K562 (cell line): ENCODE measurements around the gene APC. TPM values are rescaled to one million over a fixed set of nuclear protein-coding genes. Genes with fewer than 3 reads are reported as not detected.
A peak's percentile ranks its signal among the peaks of the same experiment; 100 is the strongest.

Experiments
- ARHGAP35 ChIP-seq: fragments of 450-650 bp; IDR thresholded peaks from 2 replicates; pipeline ENCODE4 v1.6.1; 2018; ENCODE audit not compliant: partially characterized antibody
- ARID2 ChIP-seq: fragments of 450-650 bp; IDR thresholded peaks from 2 replicates; pipeline ENCODE4 v1.6.1; 2017; ENCODE audit warnings: antibody characterized with exemption, mild to moderate bottlenecking
- BCL6 ChIP-seq: fragments of 250-450 bp; sonication (Bioruptor Pico); IDR thresholded peaks from 2 replicates; pipeline ENCODE4 v1.4.0; 2020
- BMI1 ChIP-seq: fragments of 150-350 bp; IDR thresholded peaks from 2 replicates; pipeline ENCODE4 v1.6.1; 2014; ENCODE audit warnings: low read length
- CHD1 ChIP-seq: fragments of 200-600 bp; sonication (generic); IDR thresholded peaks from one replicate; pipeline ENCODE4 v1.6.1; 2012; ENCODE audit warnings: mild to moderate bottlenecking, moderate library complexity, low read length, inconsistent platforms
- E2F3 ChIP-seq: fragments of 250-450 bp; sonication (Bioruptor Pico); IDR thresholded peaks from 2 replicates; pipeline ENCODE4 v1.4.0; 2020; ENCODE audit warnings: mild to moderate bottlenecking
- ELF2 ChIP-seq: fragments of 250-450 bp; sonication (Bioruptor Pico); IDR thresholded peaks from 2 replicates; pipeline ENCODE4 v1.5.0; 2021; ENCODE audit warnings: mild to moderate bottlenecking
- ELF4 ChIP-seq: fragments of 450-650 bp; formaldehyde crosslinking; IDR thresholded peaks from 2 replicates; pipeline ENCODE4 v1.4.0; 2022; ENCODE audit warnings: missing genetic modification characterization
- EP300 ChIP-seq: IDR thresholded peaks from 2 replicates; pipeline ENCODE4 v1.6.1; 2012; ENCODE audit warnings: low read length, improper control_type of control experiment
- FOXA1 ChIP-seq: fragments of 450-650 bp; IDR thresholded peaks from 2 replicates; pipeline ENCODE4 v1.6.1; 2016; ENCODE audit warnings: mild to moderate bottlenecking, borderline replicate concordance
- FOXJ2 ChIP-seq: fragments of 200-800 bp; sonication (Bioruptor generic); IDR thresholded peaks from 2 replicates; pipeline ENCODE4 v1.6.1; 2016; ENCODE audit warnings: missing genetic modification characterization, missing compliant biosample characterization
- GTF2E2 ChIP-seq: fragments of 200-800 bp; sonication (Bioruptor generic); IDR thresholded peaks from 2 replicates; pipeline ENCODE4 v1.6.1; 2016; ENCODE audit warnings: missing genetic modification characterization, missing compliant biosample characterization
- KAT2B ChIP-seq: IDR thresholded peaks from one replicate; pipeline ENCODE4 v1.6.1; 2012; ENCODE audit warnings: low read depth, mild to moderate bottlenecking, control low read depth, inconsistent platforms, low read length, moderate library complexity
- NFE2L1 ChIP-seq: fragments of 450-650 bp; IDR thresholded peaks from 2 replicates; pipeline ENCODE4 v1.6.1; 2016; ENCODE audit warnings: missing genetic modification characterization, low read depth, mild to moderate bottlenecking, missing compliant biosample characterization, moderate library complexity, borderline replicate concordance
- POLR2AphosphoS2 ChIP-seq: IDR thresholded peaks from 2 replicates; pipeline ENCODE4 v1.6.1; 2012; ENCODE audit warnings: low read length, improper control_type of control experiment
- SRSF3 ChIP-seq: fragments of 200-400 bp; formaldehyde crosslinking; IDR thresholded peaks from 2 replicates; pipeline ENCODE4 v1.6.1; 2016; ENCODE audit warnings: mild to moderate bottlenecking, low read length, moderate library complexity; ENCODE audit not compliant: insufficient read depth
- TEAD1 ChIP-seq, 2 experiments: fragments of 450-650 bp in 1 of 2; sonication (generic) in 1 of 2; formaldehyde crosslinking; IDR thresholded peaks; 2 replicates each; pipeline versions ENCODE4 v1.4.0 to v1.8.0; 2020 to 2022; ENCODE audit warnings: mild to moderate bottlenecking in 2 of 2, missing genetic modification reagents in 1 of 2
- THRAP3 ChIP-seq: fragments of 450-650 bp; IDR thresholded peaks from 2 replicates; pipeline ENCODE4 v1.6.1; 2016; ENCODE audit warnings: mild to moderate bottlenecking, inconsistent platforms, borderline replicate concordance
- TRIM28 ChIP-seq: fragments of 450-650 bp; IDR thresholded peaks from 2 replicates; pipeline ENCODE4 v1.6.1; 2017
- ZBTB5 ChIP-seq: fragments of 450-650 bp; IDR thresholded peaks from 2 replicates; pipeline ENCODE4 v1.6.1; 2017; ENCODE audit warnings: antibody characterized with exemption
- ZC3H4 ChIP-seq: sonication (generic); formaldehyde crosslinking; IDR thresholded peaks from 2 replicates; pipeline ENCODE4 v1.9.0; 2021; ENCODE audit warnings: missing genetic modification reagents, borderline replicate concordance
- ZEB2 ChIP-seq: fragments of 450-650 bp; IDR thresholded peaks from 2 replicates; pipeline ENCODE4 v1.6.1; 2016
- ZFPM2 ChIP-seq: fragments of 250-450 bp; sonication (Bioruptor Pico); IDR thresholded peaks from 2 replicates; pipeline ENCODE4 v1.5.1; 2022; ENCODE audit warnings: mild to moderate bottlenecking
- ZNF197 ChIP-seq: fragments of 200-800 bp; sonication (Bioruptor generic); IDR thresholded peaks from 2 replicates; pipeline ENCODE4 v1.6.1; 2016; ENCODE audit warnings: low read depth, missing genetic modification characterization, missing compliant biosample characterization
- ZNF212 ChIP-seq: fragments of 450-650 bp; formaldehyde crosslinking; IDR thresholded peaks from 2 replicates; pipeline ENCODE4 v1.4.0; 2020; ENCODE audit warnings: mild to moderate bottlenecking
- ZNF263 ChIP-seq: sonication (generic); formaldehyde crosslinking; IDR thresholded peaks from 2 replicates; pipeline ENCODE4 v1.8.0; 2022; ENCODE audit warnings: mild to moderate bottlenecking, missing genetic modification reagents, borderline replicate concordance
- ZNF431 ChIP-seq: sonication (generic); formaldehyde crosslinking; IDR thresholded peaks from 2 replicates; pipeline ENCODE4 v1.8.0; 2022; ENCODE audit warnings: mild to moderate bottlenecking, missing genetic modification reagents
- ZNF436 ChIP-seq: fragments of 250-450, 450-650 bp; sonication (Bioruptor Pico); formaldehyde crosslinking; IDR thresholded peaks from 2 replicates; pipeline ENCODE4 v1.7.0; 2020; ENCODE audit warnings: mild to moderate bottlenecking
- ZNF639 ChIP-seq, 2 experiments: fragments of 200-800 bp in 1 of 2; sonication (Bioruptor generic) in 1 of 2; sonication (generic) in 1 of 2; formaldehyde crosslinking in 1 of 2; IDR thresholded peaks in 1 of 2; conservative IDR thresholded peaks in 1 of 2; 2 replicates each; pipeline versions ENCODE4 v1.5.0 to v1.6.1; 2016 to 2020; ENCODE audit warnings: missing compliant biosample characterization in 1 of 2, missing genetic modification characterization in 1 of 2, missing genetic modification reagents in 1 of 2
- polyA plus RNA-seq, 8 experiments: library from polyadenylated mRNA; depleted of rRNA in 4 of 8; stranded (reverse) in 5 of 8; unstranded in 3 of 8; fragments of >200 nt; fragmentation: Nextera tagmentation in 2 of 8; fragmentation: Illumina TruSeq in 1 of 8; extraction: Ambion mirVana in 2 of 8; extraction: Trizol in 1 of 8; gene quantifications; 2 replicates each; pipeline versions ENCODE4 v1.2.1 to v1.2.3, GENCODE V29; 2011 to 2014; ENCODE audit warnings: inconsistent platforms in 1 of 8, missing spikeins in 1 of 8
- total RNA-seq, 7 experiments: library from RNA; depleted of rRNA in 6 of 7; stranded (reverse); fragments of >200 nt in 6 of 7; fragmentation: Illumina TruSeq in 2 of 7; extraction: Trizol in 2 of 7; gene quantifications; 2 replicates each; pipeline versions ENCODE4 v1.2.1 to v1.2.3, GENCODE V29; 2011 to 2021; ENCODE audit warnings: low replicate concordance in 1 of 7

Gene APC
- total and polyA plus RNA-seq, 9 of the 15 experiments (the other 6 are each of a cell fraction or from before 2014, with no cell fraction given): 5.7 to 29.5 (median 15.4) TPM

- TF ChIP-seq BMI1 (no peak), ZNF436 (CRISPR knock-in tag) (no peak), EP300 (peak; percentile 31; the same call in 1 of the 2 replicates), ZNF212 (CRISPR knock-in tag) (no peak), ZFPM2 (CRISPR knock-in tag) (no peak), FOXJ2 (tag) (no peak), THRAP3 (no peak), ZNF639 (CRISPR knock-in tag; conservative IDR thresholded peaks at IDR 0.05 in 1 of 2, IDR thresholded peaks at IDR 0.05 in 1 of 2) (peak in 1 of 2 experiments; percentile 76; a peak in 2 of 4 replicates), ELF4 (no peak), FOXA1 (no peak), ZNF431 (peak; percentile 91), ARHGAP35 (peak; percentile 89), KAT2B (no peak), BCL6 (CRISPR knock-in tag) (no peak), NFE2L1 (tag) (no peak; the same call in 1 of the 2 replicates), GTF2E2 (tag) (peak; percentile 90), ARID2 (no peak), E2F3 (CRISPR knock-in tag) (peak; percentile 80), POLR2AphosphoS2 (no peak), TRIM28 (no peak), CHD1 (no peak), ZNF263 (CRISPR knock-in tag) (peak; percentile 75; the same call in 1 of the 2 replicates), ZNF197 (no peak), SRSF3 (no peak), TEAD1 (CRISPR knock-in tag; IDR thresholded peaks at IDR 0.05) (peak in 1 of 2 experiments; percentile 96; a peak in 2 of 4 replicates), ZBTB5 (no peak), ZEB2 (peak; percentile 85; the same call in 1 of the 2 replicates), ZC3H4 (CRISPR knock-in tag) (no peak), ELF2 (CRISPR knock-in tag) (peak; percentile 60; the same call in 1 of the 2 replicates)
These were observed 123.4 kb downstream of the APC start, which contains the start of gene SRP19 (continued) for GRCh38 chr5:112860929-112861637.
